ENCODE measurements around the gene KRT81.

GRCh38 chr12:52316701-52317100 is 25.4 kb upstream of the KRT81 start:
- no peak for TF ChIP-seq POLR2A (IDR thresholded peaks at IDR 0.05; ENCODE audit: extremely low read depth, insufficient read length)
- TF ChIP-seq, protein P1, sequence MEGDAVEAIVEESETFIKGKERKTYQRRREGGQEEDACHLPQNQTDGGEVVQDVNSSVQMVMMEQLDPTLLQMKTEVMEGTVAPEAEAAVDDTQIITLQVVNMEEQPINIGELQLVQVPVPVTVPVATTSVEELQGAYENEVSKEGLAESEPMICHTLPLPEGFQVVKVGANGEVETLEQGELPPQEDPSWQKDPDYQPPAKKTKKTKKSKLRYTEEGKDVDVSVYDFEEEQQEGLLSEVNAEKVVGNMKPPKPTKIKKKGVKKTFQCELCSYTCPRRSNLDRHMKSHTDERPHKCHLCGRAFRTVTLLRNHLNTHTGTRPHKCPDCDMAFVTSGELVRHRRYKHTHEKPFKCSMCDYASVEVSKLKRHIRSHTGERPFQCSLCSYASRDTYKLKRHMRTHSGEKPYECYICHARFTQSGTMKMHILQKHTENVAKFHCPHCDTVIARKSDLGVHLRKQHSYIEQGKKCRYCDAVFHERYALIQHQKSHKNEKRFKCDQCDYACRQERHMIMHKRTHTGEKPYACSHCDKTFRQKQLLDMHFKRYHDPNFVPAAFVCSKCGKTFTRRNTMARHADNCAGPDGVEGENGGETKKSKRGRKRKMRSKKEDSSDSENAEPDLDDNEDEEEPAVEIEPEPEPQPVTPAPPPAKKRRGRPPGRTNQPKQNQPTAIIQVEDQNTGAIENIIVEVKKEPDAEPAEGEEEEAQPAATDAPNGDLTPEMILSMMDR (IDR thresholded peaks at IDR 0.05; ENCODE audit: low read depth, low read length) = no peak

Data from NB4 (cell line).